ENCODE results near the gene SHLD2. TPM values are rescaled to one million over a fixed set of nuclear protein-coding genes. Genes with fewer than 3 reads are reported as not detected.

The SHLD2 gene
- total and polyA plus RNA-seq, 2 of the 13 experiments (the other 11 are each of a cell fraction or from before 2014, with no cell fraction given) = 25.7 to 53.7 TPM

GRCh38 chr10:87092861-87093631, 2.0 kb upstream of the SHLD2 start (continued):
- TF ChIP-seq EHMT2 (IDR thresholded peaks at IDR 0.05; ENCODE audit: borderline replicate concordance, low read depth, low read length) (no peak), KLF15 (CRISPR knock-in tag; IDR thresholded peaks at IDR 0.05; ENCODE audit: borderline replicate concordance) (no peak), NCOR1 (IDR thresholded peaks at IDR 0.05; ENCODE audit: borderline replicate concordance, low read length) (peak; percentile 62; the same call in 1 of the 2 replicates), ZBTB20 (CRISPR knock-in tag; IDR thresholded peaks at IDR 0.05; ENCODE audit: borderline replicate concordance, low read depth) (no peak), GLI4 (CRISPR knock-in tag; IDR thresholded peaks at IDR 0.05; ENCODE audit: borderline replicate concordance) (no peak), ZNF883 (CRISPR knock-in tag; IDR thresholded peaks at IDR 0.05; ENCODE audit: not compliant biosample characterization) (no peak), ZC3H13 (CRISPR knock-in tag; IDR thresholded peaks at IDR 0.05) (peak; percentile 36; the same call in 1 of the 2 replicates), HBP1 (CRISPR knock-in tag; IDR thresholded peaks at IDR 0.05; ENCODE audit: low read depth) (no peak; the same call in none of the 2 replicates), DMAP1 (CRISPR knock-in tag; IDR thresholded peaks at IDR 0.05) (no peak), AHR (CRISPR knock-in tag; IDR thresholded peaks at IDR 0.05) (no peak), ZNF552 (CRISPR knock-in tag; IDR thresholded peaks at IDR 0.05; ENCODE audit: borderline replicate concordance) (no peak), MEIS2 (CRISPR knock-in tag; IDR thresholded peaks at IDR 0.05) (no peak), KDM5B (CRISPR knock-in tag; IDR thresholded peaks at IDR 0.05; ENCODE audit: borderline replicate concordance) (no peak), MED8 (CRISPR knock-in tag; IDR thresholded peaks at IDR 0.05; ENCODE audit: insufficient replicate concordance) (peak; percentile 62), ZFP37 (CRISPR knock-in tag; IDR thresholded peaks at IDR 0.05; ENCODE audit: borderline replicate concordance) (no peak), HMG20B (CRISPR knock-in tag; conservative IDR thresholded peaks at IDR 0.05) (no peak; the same call in 1 of the 2 replicates), IKZF1 (IDR thresholded peaks at IDR 0.05) (no peak), ZSCAN31 (CRISPR knock-in tag; IDR thresholded peaks at IDR 0.05; ENCODE audit: low read depth) (peak; percentile 69; the same call in 1 of the 2 replicates), ZNF513 (CRISPR knock-in tag; conservative IDR thresholded peaks at IDR 0.05) (no peak), ZBTB49 (CRISPR knock-in tag; IDR thresholded peaks at IDR 0.05; ENCODE audit: borderline replicate concordance) (no peak), ZNF124 (CRISPR knock-in tag; IDR thresholded peaks at IDR 0.05) (no peak), ZNF746 (CRISPR knock-in tag; IDR thresholded peaks at IDR 0.05) (no peak), ZFYVE20 (CRISPR knock-in tag; IDR thresholded peaks at IDR 0.05; ENCODE audit: borderline replicate concordance, low read depth) (no peak), SNAPC2 (CRISPR knock-in tag; IDR thresholded peaks at IDR 0.05) (no peak), FLYWCH1 (CRISPR knock-in tag; IDR thresholded peaks at IDR 0.05) (no peak), KLF16 (CRISPR knock-in tag; IDR thresholded peaks at IDR 0.05) (no peak)
